ENCODE results near the gene RASSF5. TPM values are rescaled to one million over a fixed set of nuclear protein-coding genes. Genes with fewer than 3 reads are reported as not detected.

RASSF5 gene
- total and polyA plus RNA-seq, 9 of the 15 experiments (the other 6 are each of a cell fraction or from before 2014, with no cell fraction given): 6.1 to 41.0 (median 25.2) TPM

DNA sequence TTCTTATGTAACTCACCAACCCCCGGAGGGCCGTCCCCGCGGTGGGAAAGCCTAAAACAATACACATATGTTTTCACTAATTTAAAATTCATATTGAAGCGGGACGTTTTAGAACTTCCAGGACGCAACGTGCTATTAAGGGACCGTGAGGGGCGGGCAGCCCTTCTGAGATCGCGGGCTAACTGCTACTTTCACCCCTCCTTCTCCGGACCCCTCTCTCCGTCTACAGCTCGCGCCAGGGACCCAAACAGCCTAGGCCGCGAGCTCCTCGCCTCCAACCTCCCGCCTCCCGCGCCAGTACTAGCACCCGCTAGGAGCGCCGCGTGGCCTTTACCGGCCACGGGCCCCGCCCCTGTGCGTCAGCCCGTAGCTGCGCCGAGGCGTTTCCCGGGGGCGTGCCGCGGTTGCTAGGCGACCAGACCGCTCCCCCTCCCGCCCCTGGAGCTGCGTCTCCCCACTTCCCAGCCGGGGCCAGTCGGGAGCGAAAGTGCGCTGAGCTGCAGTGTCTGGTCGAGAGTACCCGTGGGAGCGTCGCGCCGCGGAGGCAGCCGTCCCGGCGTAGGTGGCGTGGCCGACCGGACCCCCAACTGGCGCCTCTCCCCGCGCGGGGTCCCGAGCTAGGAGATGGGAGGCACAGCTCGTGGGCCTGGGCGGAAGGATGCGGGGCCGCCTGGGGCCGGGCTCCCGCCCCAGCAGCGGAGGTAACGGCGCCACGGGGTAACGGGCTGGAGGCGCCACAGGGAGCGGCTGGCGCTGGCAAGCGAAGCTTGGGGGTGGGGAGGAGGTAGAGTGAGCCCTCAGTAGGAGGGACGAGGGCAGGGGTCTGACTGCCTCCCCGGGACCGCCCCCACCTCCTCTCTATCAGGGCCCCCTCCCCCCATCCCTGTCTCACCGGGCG is 128.0 kb downstream of the RASSF5 start, which contains the start of gene DYRK3 (continued):
- TF ChIP-seq, protein P1, sequence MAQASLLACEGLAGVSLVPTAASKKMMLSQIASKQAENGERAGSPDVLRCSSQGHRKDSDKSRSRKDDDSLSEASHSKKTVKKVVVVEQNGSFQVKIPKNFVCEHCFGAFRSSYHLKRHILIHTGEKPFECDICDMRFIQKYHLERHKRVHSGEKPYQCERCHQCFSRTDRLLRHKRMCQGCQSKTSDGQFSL (CRISPR knock-in tag; IDR thresholded peaks at IDR 0.05): peak; percentile 72; the same call in 1 of the 2 replicates
- TF ChIP-seq, protein P1 (tag; IDR thresholded peaks at IDR 0.05): peak in 1 of 2 experiments; percentile 21; a peak in 1 of 4 replicates
- TF ChIP-seq KAT2B (IDR thresholded peaks at IDR 0.05; ENCODE audit: low read depth, low read length) (no peak), ZNF282 (CRISPR knock-in tag; IDR thresholded peaks at IDR 0.05) (no peak), ZFP30 (CRISPR knock-in tag; IDR thresholded peaks at IDR 0.05; ENCODE audit: borderline replicate concordance) (no peak), FOS (IDR thresholded peaks at IDR 0.05; ENCODE audit: extremely low read depth, insufficient read length) (no peak), SETDB1 (IDR thresholded peaks at IDR 0.05; ENCODE audit: low read length) (no peak), EGR1 (conservative IDR thresholded peaks at IDR 0.05) (peak; percentile 99), ZNF589 (CRISPR knock-in tag; IDR thresholded peaks at IDR 0.05; ENCODE audit: low read depth) (no peak), CEBPB (tag; IDR thresholded peaks at IDR 0.05) (no peak), ZNF436 (CRISPR knock-in tag; IDR thresholded peaks at IDR 0.05) (no peak), GATAD2A (IDR thresholded peaks at IDR 0.05) (peak; percentile 80), ZNF175 (CRISPR knock-in tag; IDR thresholded peaks at IDR 0.05; ENCODE audit: low read depth) (no peak; the same call in none of the 2 replicates), NCOA2 (IDR thresholded peaks at IDR 0.05; ENCODE audit: partially characterized antibody in 2 of 2) (no peak), PCBP2 (IDR thresholded peaks at IDR 0.05; ENCODE audit: low read depth, low read length, poor library complexity, severe bottlenecking) (no peak), ZNF140 (CRISPR knock-in tag; IDR thresholded peaks at IDR 0.05) (no peak), RBM15 (IDR thresholded peaks at IDR 0.05; ENCODE audit: insufficient read depth, low read length) (no peak), STAT5B (CRISPR knock-in tag; IDR thresholded peaks at IDR 0.05) (no peak), ZNF24 (IDR thresholded peaks at IDR 0.05) (no peak), HDAC2 (IDR thresholded peaks at IDR 0.05) (no peak; the same call in 1 of the 2 replicates), SMARCC2 (IDR thresholded peaks at IDR 0.05; ENCODE audit: low read depth) (no peak), BRD9 (IDR thresholded peaks at IDR 0.05; ENCODE audit: low read depth, partially characterized antibody) (no peak), RFX1 (IDR thresholded peaks at IDR 0.05) (peak; percentile 99)
- TF ChIP-seq, protein P2, sequence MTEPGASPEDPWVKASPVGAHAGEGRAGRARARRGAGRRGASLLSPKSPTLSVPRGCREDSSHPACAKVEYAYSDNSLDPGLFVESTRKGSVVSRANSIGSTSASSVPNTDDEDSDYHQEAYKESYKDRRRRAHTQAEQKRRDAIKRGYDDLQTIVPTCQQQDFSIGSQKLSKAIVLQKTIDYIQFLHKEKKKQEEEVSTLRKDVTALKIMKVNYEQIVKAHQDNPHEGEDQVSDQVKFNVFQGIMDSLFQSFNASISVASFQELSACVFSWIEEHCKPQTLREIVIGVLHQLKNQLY (CRISPR knock-in tag; conservative IDR thresholded peaks at IDR 0.05): peak; percentile 49 to 75; a peak in 1 of 4 replicates
- TF ChIP-seq, protein P3, sequence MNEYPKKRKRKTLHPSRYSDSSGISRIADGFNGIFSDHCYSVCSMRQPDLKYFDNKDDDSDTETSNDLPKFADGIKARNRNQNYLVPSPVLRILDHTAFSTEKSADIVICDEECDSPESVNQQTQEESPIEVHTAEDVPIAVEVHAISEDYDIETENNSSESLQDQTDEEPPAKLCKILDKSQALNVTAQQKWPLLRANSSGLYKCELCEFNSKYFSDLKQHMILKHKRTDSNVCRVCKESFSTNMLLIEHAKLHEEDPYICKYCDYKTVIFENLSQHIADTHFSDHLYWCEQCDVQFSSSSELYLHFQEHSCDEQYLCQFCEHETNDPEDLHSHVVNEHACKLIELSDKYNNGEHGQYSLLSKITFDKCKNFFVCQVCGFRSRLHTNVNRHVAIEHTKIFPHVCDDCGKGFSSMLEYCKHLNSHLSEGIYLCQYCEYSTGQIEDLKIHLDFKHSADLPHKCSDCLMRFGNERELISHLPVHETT (CRISPR knock-in tag; conservative IDR thresholded peaks at IDR 0.05 in 1 of 2, IDR thresholded peaks at IDR 0.05 in 1 of 2): peak in 1 of 2 experiments; percentile 78; a peak in 1 of 4 replicates
- TF ChIP-seq, protein P4, sequence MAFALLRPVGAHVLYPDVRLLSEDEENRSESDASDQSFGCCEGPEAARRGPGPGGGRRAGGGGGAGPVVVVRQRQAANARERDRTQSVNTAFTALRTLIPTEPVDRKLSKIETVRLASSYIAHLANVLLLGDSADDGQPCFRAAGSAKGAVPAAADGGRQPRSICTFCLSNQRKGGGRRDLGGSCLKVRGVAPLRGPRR (CRISPR knock-in tag; IDR thresholded peaks at IDR 0.05): no peak

Measured in K562 (cell line).